Gastroesophageal sphincter (tissue), 4 donors: ENCODE data around the gene TBC1D14. TPM values are rescaled to one million over a fixed set of nuclear protein-coding genes. Genes with fewer than 3 reads are reported as not detected.

Experiments
- ATAC-seq: fragments of 150-250 bp; one replicate; pipeline ENCODE4 v1.9.1; 2016; ENCODE audit warnings: mild to moderate bottlenecking, moderate library complexity
- H3K27ac ChIP-seq, 4 donors: fragments of 200-600 bp; sonication (generic) in 3 of 4; 1 replicate in 3 of 4; 2 replicates in 1 of 4; pipeline ENCODE4 v1.5.1; 2016 to 2019
- H3K27me3 ChIP-seq: fragments of 200-600 bp; sonication (generic); one replicate; pipeline ENCODE4 v1.5.1; 2019
- H3K36me3 ChIP-seq, 2 donors: fragments of 200-600 bp; sonication (generic); one replicate each; pipeline ENCODE4 v1.5.1; 2019; ENCODE audit warnings: control low read depth in 1 of 2
- H3K4me1 ChIP-seq, 3 donors: fragments of 200-600 bp; sonication (generic); 1 replicate in 2 of 3; 2 replicates in 1 of 3; pipeline ENCODE4 v1.5.1; 2016 to 2019; ENCODE audit warnings: control low read depth in 2 of 3
- H3K4me3 ChIP-seq, 2 donors: fragments of 200-600 bp; sonication (generic); one replicate each; pipeline ENCODE4 v1.5.1; 2019; ENCODE audit warnings: mild to moderate bottlenecking in 1 of 2, moderate library complexity in 1 of 2
- H3K9me3 ChIP-seq, 3 donors: fragments of 200-600 bp; sonication (generic); one replicate each; pipeline ENCODE4 v1.5.1; 2017 to 2019; ENCODE audit warnings: control low read depth in 2 of 3
- EP300 ChIP-seq: sonication (generic); formaldehyde crosslinking; IDR thresholded peaks from one replicate; pipeline ENCODE4 v1.6.1; 2017; ENCODE audit warnings: antibody characterized with exemption, mild to moderate bottlenecking
- POLR2A ChIP-seq, 2 donors: fragments of 450-650 bp; IDR thresholded peaks; one replicate each; pipeline ENCODE4 v1.6.1; 2017; ENCODE audit warnings: antibody characterized with exemption in 2 of 2, mild to moderate bottlenecking in 2 of 2, moderate library complexity in 1 of 2
- POLR2AphosphoS5 ChIP-seq: sonication (generic); formaldehyde crosslinking; IDR thresholded peaks from one replicate; pipeline ENCODE4 v1.6.1; 2017; ENCODE audit warnings: antibody characterized with exemption
- WGBS, 2 donors: methylation state at CpG; one replicate each; pipeline ENCODE4 v1.1.5; 2018; ENCODE audit warnings: low coverage in 1 of 2; 5-methylcytosine and 5-hydroxymethylcytosine counted together
- total RNA-seq, 4 donors: library from RNA; depleted of rRNA; stranded (reverse); fragments of >200 nt; gene quantifications; one replicate each; pipeline ENCODE4 v1.1.0, GENCODE V29; 2016
- TF ChIP-seq, protein P1 (sequence below), 4 experiments: fragments of 200-600 bp in 2 of 4; fragments of 450-650 bp in 2 of 4; sonication (generic) in 1 of 4; IDR thresholded peaks; one replicate each; pipeline ENCODE4 v1.5.1; 2017 to 2019; ENCODE audit warnings: antibody characterized with exemption in 4 of 4, mild to moderate bottlenecking in 2 of 4, moderate library complexity in 2 of 4

TBC1D14 gene
- total RNA-seq, 4 donors from 2014 or later = 42.5 to 54.2 (median 45.0) TPM

DNA sequence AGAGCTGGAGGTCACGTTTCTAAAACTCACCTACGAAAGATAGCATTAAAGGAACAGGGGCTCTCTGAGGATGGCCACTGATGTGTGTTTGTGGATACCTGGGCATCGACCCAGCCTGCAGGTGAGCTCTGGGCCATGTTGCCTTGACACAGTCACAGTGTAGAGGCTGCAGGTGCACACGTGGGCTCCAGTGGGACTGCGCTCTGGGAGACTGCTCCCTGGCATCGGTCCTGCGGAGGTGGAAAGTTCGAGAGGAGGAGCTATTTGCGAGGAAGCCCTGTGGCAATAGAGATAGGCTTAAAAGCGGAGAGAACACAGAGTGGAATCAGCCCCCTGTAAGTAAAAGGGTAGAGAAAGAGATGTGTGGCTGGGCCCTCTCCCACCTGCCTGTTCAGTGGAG, 121.2 kb downstream of the TBC1D14 start:
- TF ChIP-seq, protein P1, sequence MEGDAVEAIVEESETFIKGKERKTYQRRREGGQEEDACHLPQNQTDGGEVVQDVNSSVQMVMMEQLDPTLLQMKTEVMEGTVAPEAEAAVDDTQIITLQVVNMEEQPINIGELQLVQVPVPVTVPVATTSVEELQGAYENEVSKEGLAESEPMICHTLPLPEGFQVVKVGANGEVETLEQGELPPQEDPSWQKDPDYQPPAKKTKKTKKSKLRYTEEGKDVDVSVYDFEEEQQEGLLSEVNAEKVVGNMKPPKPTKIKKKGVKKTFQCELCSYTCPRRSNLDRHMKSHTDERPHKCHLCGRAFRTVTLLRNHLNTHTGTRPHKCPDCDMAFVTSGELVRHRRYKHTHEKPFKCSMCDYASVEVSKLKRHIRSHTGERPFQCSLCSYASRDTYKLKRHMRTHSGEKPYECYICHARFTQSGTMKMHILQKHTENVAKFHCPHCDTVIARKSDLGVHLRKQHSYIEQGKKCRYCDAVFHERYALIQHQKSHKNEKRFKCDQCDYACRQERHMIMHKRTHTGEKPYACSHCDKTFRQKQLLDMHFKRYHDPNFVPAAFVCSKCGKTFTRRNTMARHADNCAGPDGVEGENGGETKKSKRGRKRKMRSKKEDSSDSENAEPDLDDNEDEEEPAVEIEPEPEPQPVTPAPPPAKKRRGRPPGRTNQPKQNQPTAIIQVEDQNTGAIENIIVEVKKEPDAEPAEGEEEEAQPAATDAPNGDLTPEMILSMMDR (IDR thresholded peaks at IDR 0.05) = no peak
- TF ChIP-seq EP300 (no peak), POLR2AphosphoS5 (no peak), POLR2A (IDR thresholded peaks at IDR 0.05) (no peak)
- Histone ChIP-seq H3K27me3 (no peaks in the 10 kb centered on the region), H3K9me3 (no peaks in the 10 kb centered on the region), H3K27ac (no peak overlapping the region), H3K36me3 (peaks cover 0 to 77% of the 10 kb centered on the region in 2 donors), H3K4me1 (no peaks in the 10 kb centered on the region), H3K4me3 (no peak overlapping the region)
- no peak for ATAC-seq
- 85 to 87% methylated on average over 5 to 7 of the region's 10 CpGs for WGBS, 2 donors

DNA sequence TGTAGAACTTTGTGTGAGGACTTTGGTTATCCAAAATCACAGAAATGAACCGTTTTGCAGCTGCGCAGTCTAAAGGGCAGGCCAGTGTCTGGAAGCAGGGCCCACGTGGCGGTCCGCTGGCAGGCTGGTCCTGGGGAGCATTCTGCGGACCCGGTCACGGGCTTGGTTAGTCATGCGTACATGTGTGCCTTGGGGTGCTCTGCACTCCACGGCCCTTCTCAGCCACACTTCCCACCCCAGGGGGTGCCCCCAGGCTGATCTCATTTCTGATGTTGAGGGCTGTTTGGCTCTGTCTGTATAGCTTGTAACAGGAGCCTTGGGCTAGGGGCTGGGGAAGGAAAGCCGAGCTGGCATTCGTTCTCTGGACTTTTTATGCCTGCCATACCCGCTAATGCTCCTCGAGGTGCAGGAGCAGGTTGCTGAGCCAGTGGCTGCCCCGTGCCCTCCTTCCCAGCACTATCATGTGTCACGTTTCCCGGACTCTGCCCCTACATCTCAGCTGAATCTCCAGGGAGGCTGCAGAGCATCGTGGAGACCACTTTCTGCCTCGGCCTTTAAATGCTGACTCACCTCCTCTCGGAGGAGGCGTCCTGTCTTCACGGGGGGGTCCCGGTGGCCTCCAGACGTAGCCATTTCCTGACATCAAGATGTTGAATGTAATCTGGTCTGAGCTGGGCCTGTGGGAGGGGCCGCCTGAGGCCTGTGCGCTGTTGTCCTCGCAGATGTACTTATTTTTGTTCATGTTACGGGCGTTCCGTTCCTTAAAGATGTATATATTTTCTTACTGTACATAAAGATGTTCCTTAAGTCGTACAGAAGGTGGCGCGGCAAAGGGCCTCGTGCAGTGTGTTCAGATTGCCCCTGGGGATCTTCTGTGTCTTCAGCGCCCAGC, 122.2 kb downstream of the TBC1D14 start:
- Histone ChIP-seq H3K4me3 (no peak overlapping the region), H3K27ac (no peak overlapping the region), H3K4me1 (no peaks in the 10 kb centered on the region), H3K9me3 (no peaks in the 10 kb centered on the region), H3K27me3 (no peaks in the 10 kb centered on the region), H3K36me3 (peaks cover 0 to 68% of the 10 kb centered on the region in 2 donors)
- WGBS, 2 donors = 82 to 86% methylated on average over 13 to 20 of the region's 35 CpGs
- no peak for ATAC-seq
- no peak for TF ChIP-seq EP300
- TF ChIP-seq, protein P1 (IDR thresholded peaks at IDR 0.05) = no peak
- no peak for TF ChIP-seq POLR2A (IDR thresholded peaks at IDR 0.05)
- no peak for TF ChIP-seq POLR2AphosphoS5

DNA sequence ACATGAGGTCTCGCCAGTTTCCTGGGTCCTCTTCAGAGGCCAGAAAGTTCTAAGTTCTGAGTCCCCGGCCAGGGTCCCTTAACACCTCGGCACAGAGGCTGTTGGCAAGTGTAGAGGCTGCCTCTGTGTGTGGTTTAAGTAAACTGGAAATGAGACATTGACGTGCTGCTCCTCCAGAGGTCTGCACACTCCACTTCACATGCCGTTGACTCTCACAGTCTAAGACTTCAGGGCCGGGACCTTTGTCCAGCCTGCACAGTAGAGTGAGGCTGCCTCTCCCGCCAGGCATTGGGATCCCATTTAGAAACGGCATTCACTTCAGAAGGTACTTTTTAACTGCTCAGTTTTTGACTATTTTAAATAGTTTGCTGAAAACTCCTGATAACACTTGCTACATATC, 123.0 kb downstream of the TBC1D14 start:
- Histone ChIP-seq H3K27me3 (no peaks in the 10 kb centered on the region), H3K27ac (no peak overlapping the region), H3K9me3 (no peaks in the 10 kb centered on the region), H3K4me3 (no peak overlapping the region), H3K4me1 (no peaks in the 10 kb centered on the region), H3K36me3 (peaks cover 0 to 60% of the 10 kb centered on the region in 2 donors)
- WGBS, 2 donors = 82 to 96% methylated on average over 5 to 8 of the region's 8 CpGs
- no peak for ATAC-seq
- TF ChIP-seq POLR2A (IDR thresholded peaks at IDR 0.05) = no peak
- TF ChIP-seq POLR2AphosphoS5 = no peak
- TF ChIP-seq, protein P1 (IDR thresholded peaks at IDR 0.05) = no peak
- TF ChIP-seq EP300 = no peak

DNA sequence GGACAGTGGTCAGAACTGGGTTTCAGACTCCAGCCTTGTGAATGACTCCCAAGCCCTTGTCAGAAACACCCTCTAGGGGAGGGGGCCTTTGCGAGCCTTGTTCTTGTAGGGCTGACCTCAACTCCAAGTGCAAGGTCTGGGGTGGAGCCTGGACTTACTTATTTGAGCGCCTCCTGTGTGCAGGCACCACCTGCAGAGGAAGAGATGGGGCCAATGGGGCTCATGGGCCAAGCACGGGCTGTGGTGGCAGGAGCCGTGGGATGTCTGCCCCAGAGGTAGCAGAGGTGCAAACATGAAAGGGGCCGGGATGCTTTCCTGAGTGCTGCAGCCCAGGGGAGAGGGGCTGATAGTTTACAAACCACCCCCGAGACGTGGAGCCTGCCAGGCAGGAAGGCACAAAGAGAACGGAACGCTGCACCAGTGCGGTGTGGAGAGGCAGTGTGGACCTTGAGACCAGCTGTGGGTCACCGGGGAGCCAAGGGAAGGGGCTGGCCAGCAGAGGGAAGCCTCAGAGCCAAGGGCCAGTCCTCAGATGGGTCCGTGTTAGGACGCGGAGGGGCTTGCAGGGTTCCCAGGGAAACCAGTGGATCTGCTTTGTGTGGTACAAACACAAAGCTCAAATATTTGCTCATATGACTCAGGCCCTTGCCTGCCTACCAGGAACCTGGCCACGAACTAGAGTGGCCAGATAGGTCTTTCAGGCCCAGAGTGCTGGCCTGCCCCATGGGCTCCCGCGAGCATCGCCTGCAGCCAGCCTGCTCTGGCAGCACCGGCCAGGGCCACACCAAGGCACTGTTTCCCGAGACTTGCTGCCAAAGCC, 124.8 kb downstream of the TBC1D14 start:
- Histone ChIP-seq H3K4me3 (no peak overlapping the region), H3K4me1 (no peaks in the 10 kb centered on the region), H3K27ac (no peak overlapping the region), H3K9me3 (no peaks in the 10 kb centered on the region), H3K36me3 (peaks cover 0 to 41% of the 10 kb centered on the region in 2 donors), H3K27me3 (no peaks in the 10 kb centered on the region)
- TF ChIP-seq POLR2A (IDR thresholded peaks at IDR 0.05) = no peak
- TF ChIP-seq EP300 = no peak
- TF ChIP-seq, protein P1 (IDR thresholded peaks at IDR 0.05) = no peak
- TF ChIP-seq POLR2AphosphoS5 = no peak
- WGBS, 2 donors = 60 to 66% methylated on average over 4 to 13 of the region's 20 CpGs
- ATAC-seq = no peak
